HCT116 (cell line): ENCODE measurements around the gene TMED10. TPM values are rescaled to one million over a fixed set of nuclear protein-coding genes. Genes with fewer than 3 reads are reported as not detected.

Source experiments
- ATAC-seq: fragments of 200-7000 bp; cut with Tn5 transposase; 2 replicates; pipeline ENCODE4 v1.9.1; 2020; ENCODE audit warnings: mild to moderate bottlenecking, moderate library complexity
- BruUV-seq: library from RNA; stranded (reverse); fragments of 400-500 nt; replicated peaks from 2 replicates; lab custom pipeline; 2021; lab: Mats Ljungman, UMichigan
- CTCF ChIA-PET: fragments of 300-600 bp; sonication (Branson Sonifier 250); formaldehyde crosslinking; loops from one replicate; lab custom pipeline; 2021; ENCODE audit warnings: antibody characterized with exemption; lab: Charles Lee
- POLR2A ChIA-PET: fragments of 300-600, 350-600 bp; sonication (Branson Sonifier 250); formaldehyde crosslinking; loops from one replicate; lab custom pipeline; 2021; ENCODE audit warnings: antibody characterized with exemption; lab: Charles Lee
- RAD21 ChIA-PET, 2 experiments: fragments of 300-600 bp; sonication (Branson Sonifier 250); formaldehyde crosslinking; loops; one replicate each; lab custom pipeline; 2023; ENCODE audit warnings: low total read pairs in 2 of 2; ENCODE audit not compliant: uncharacterized antibody in 2 of 2, unreplicated experiment in 2 of 2, low non-redundant PET in 1 of 2; lab: Charles Lee
- DNase-seq: peaks from one replicate; pipeline ENCODE4 v3.0.0-alpha.2; 2010; ENCODE audit warnings: low read depth, low spot score
- H2AFZ ChIP-seq: fragments of 200-600 bp; shearing (Covaris generic), sonication (generic); 2 replicates; pipeline ENCODE4 v1.6.1; 2017; ENCODE audit warnings: low read depth, mixed run types, mixed read lengths, antibody characterized with exemption, low read length; ENCODE audit not compliant: poor library complexity, severe bottlenecking
- H3K27ac ChIP-seq: 2 replicates; pipeline ENCODE4 v1.5.1; 2012; ENCODE audit warnings: low read depth, low read length
- H3K27me3 ChIP-seq: fragments of 200-600 bp; sonication (generic); 2 replicates; pipeline ENCODE4 v1.6.1; 2016; ENCODE audit warnings: mixed run types, low read length, mixed read lengths; ENCODE audit not compliant: insufficient read depth
- H3K36me3 ChIP-seq, 2 experiments: fragments of 200-500 bp in 1 of 2; fragments of 200-600 bp in 1 of 2; sonication (Bioruptor generic) in 1 of 2; sonication (generic) in 1 of 2; 2 replicates each; pipeline versions ENCODE4 v1.5.1 to v1.6.1; 2014 to 2016; ENCODE audit warnings: low read length in 2 of 2, inconsistent platforms in 1 of 2, mixed read lengths in 1 of 2, mixed run types in 1 of 2; ENCODE audit not compliant: insufficient read depth in 2 of 2, control insufficient read depth in 1 of 2
- H3K4me1 ChIP-seq, 2 experiments: fragments of 200-600 bp in 1 of 2; sonication (generic) in 1 of 2; 2 replicates each; pipeline versions ENCODE4 v1.5.1 to v1.6.1; 2012 to 2017; ENCODE audit warnings: low read length in 2 of 2, inconsistent platforms in 1 of 2, mild to moderate bottlenecking in 1 of 2, mixed read lengths in 1 of 2, mixed run types in 1 of 2, moderate library complexity in 1 of 2; ENCODE audit not compliant: insufficient read depth in 2 of 2, control insufficient read depth in 1 of 2
- H3K4me2 ChIP-seq: fragments of 200-600 bp; sonication (generic); 2 replicates; pipeline ENCODE4 v1.6.1; 2017; ENCODE audit warnings: mixed run types, low read length, mixed read lengths
- H3K4me3 ChIP-seq, 2 experiments: fragments of 200-600 bp in 1 of 2; sonication (generic) in 1 of 2; replicated peaks in 1 of 2; 2 replicates each; pipeline ENCODE4 v1.5.1; 2011 to 2016; ENCODE audit warnings: low read length in 2 of 2, control low read depth in 1 of 2, low read depth in 1 of 2, mild to moderate bottlenecking in 1 of 2, mixed read lengths in 1 of 2, mixed run types in 1 of 2
- H3K79me2 ChIP-seq: fragments of 200-600 bp; sonication (generic); 2 replicates; pipeline ENCODE4 v1.6.1; 2017; ENCODE audit warnings: mild to moderate bottlenecking, mixed run types, low read length, moderate library complexity, mixed read lengths; ENCODE audit not compliant: insufficient read depth
- H3K9ac ChIP-seq: fragments of 200-600 bp; sonication (generic); 2 replicates; pipeline ENCODE4 v1.6.1; 2016; ENCODE audit warnings: low read length, mixed read lengths
- H3K9me2 ChIP-seq: fragments of 200-600 bp; sonication (generic), shearing (Covaris generic); 2 replicates; pipeline ENCODE4 v1.6.1; 2017; ENCODE audit warnings: mixed run types, mild to moderate bottlenecking, moderate library complexity; ENCODE audit not compliant: insufficient read depth
- H3K9me3 ChIP-seq, 2 experiments: fragments of 200-500 bp in 1 of 2; fragments of 200-600 bp in 1 of 2; sonication (Bioruptor generic) in 1 of 2; sonication (generic) in 1 of 2; 2 replicates each; pipeline ENCODE4 v1.6.1; 2014 to 2017; ENCODE audit warnings: low read length in 2 of 2, mixed read lengths in 2 of 2, inconsistent platforms in 1 of 2, low read depth in 1 of 2, mild to moderate bottlenecking in 1 of 2, mixed run types in 1 of 2, moderate library complexity in 1 of 2; ENCODE audit not compliant: control insufficient read depth in 1 of 2, insufficient read depth in 1 of 2
- H4K20me1 ChIP-seq: fragments of 200-600 bp; sonication (generic), shearing (Covaris generic); 2 replicates; pipeline ENCODE4 v1.6.1; 2017; ENCODE audit warnings: mixed run types, mild to moderate bottlenecking, moderate library complexity; ENCODE audit not compliant: insufficient read depth
- ATF3 ChIP-seq: IDR thresholded peaks from 2 replicates; pipeline ENCODE4 v1.6.1; 2012
- CBX3 ChIP-seq: IDR thresholded peaks from 2 replicates; pipeline ENCODE4 v1.6.1; 2012; ENCODE audit warnings: low read depth
- CEBPB ChIP-seq: IDR thresholded peaks from 2 replicates; pipeline ENCODE4 v1.6.1; 2012; ENCODE audit warnings: low read depth
- EGR1 ChIP-seq: IDR thresholded peaks from 2 replicates; pipeline ENCODE4 v1.6.1; 2012; ENCODE audit warnings: low read depth
- EZH2phosphoT487 ChIP-seq: fragments of 200-600 bp; IDR thresholded peaks from 2 replicates; pipeline ENCODE4 v1.6.1; 2018; ENCODE audit warnings: antibody characterized with exemption, borderline replicate concordance
- FOSL1 ChIP-seq: IDR thresholded peaks from 2 replicates; pipeline ENCODE4 v1.6.1; 2012; ENCODE audit warnings: low read depth
- JUND ChIP-seq: IDR thresholded peaks from 2 replicates; pipeline ENCODE4 v1.6.1; 2012
- POLR2A ChIP-seq: IDR thresholded peaks from 2 replicates; pipeline ENCODE4 v1.7.0; 2011; ENCODE audit warnings: borderline replicate concordance; ENCODE audit not compliant: insufficient read depth, insufficient read length; ENCODE audit errors: extremely low read depth
- POLR2AphosphoS5 ChIP-seq: IDR thresholded peaks from 2 replicates; pipeline ENCODE4 v1.6.1; 2011; ENCODE audit warnings: mild to moderate bottlenecking, low read depth, low read length, moderate library complexity
- RAD21 ChIP-seq: IDR thresholded peaks from 2 replicates; pipeline ENCODE4 v1.6.1; 2012; ENCODE audit warnings: low read depth, mild to moderate bottlenecking
- SIN3A ChIP-seq: IDR thresholded peaks from 2 replicates; pipeline ENCODE4 v1.6.1; 2012; ENCODE audit warnings: low read depth
- SP1 ChIP-seq: IDR thresholded peaks from 2 replicates; pipeline ENCODE4 v1.6.1; 2012; ENCODE audit warnings: low read depth
- SRF ChIP-seq: IDR thresholded peaks from 2 replicates; pipeline ENCODE4 v1.6.1; 2012; ENCODE audit warnings: low read depth
- TCF7L2 ChIP-seq: IDR thresholded peaks from 2 replicates; pipeline ENCODE4 v1.7.0; 2011; ENCODE audit warnings: borderline replicate concordance, inconsistent platforms; ENCODE audit not compliant: insufficient read depth, insufficient read length; ENCODE audit errors: extremely low read depth
- YY1 ChIP-seq: IDR thresholded peaks from 2 replicates; pipeline ENCODE4 v1.6.1; 2011; ENCODE audit warnings: low read length, low read depth, moderate library complexity, mild to moderate bottlenecking; ENCODE audit not compliant: insufficient replicate concordance; ENCODE audit errors: extremely low read depth
- ZFX ChIP-seq: fragments of 450-650 bp; IDR thresholded peaks from 2 replicates; pipeline ENCODE4 v1.6.1; 2017
- ZNF274 ChIP-seq: fragments of 200-500 bp; sonication (Bioruptor generic); IDR thresholded peaks from 2 replicates; pipeline ENCODE4 v1.6.1; 2014; ENCODE audit warnings: mild to moderate bottlenecking, low read depth, low read length, inconsistent platforms
- intact Hi-C: fragments of 100-400 bp; cut with micrococcal nuclease; formaldehyde crosslinking; loops from 2 replicates; pipeline ENCODE4 v1.10.0; 2022
- total RNA-seq: library from RNA; stranded (reverse); gene quantifications from one replicate; pipeline ENCODE4 v1.2.1, GENCODE V29; 2021; ENCODE audit not compliant: unreplicated experiment
- TF ChIP-seq, protein P1 (sequence below): IDR thresholded peaks from 2 replicates; pipeline ENCODE4 v1.6.1; 2011; ENCODE audit warnings: mild to moderate bottlenecking, low read length, moderate library complexity; ENCODE audit not compliant: insufficient replicate concordance; ENCODE audit errors: extremely low read depth

Gene TMED10
- total RNA-seq, 1 experiment from 2014 or later: 303 TPM

GRCh38 chr14:75184492-75184891 is 8.1 kb upstream of the TMED10 start:
- BruUV-seq: no TSS peak
- Histone ChIP-seq H4K20me1 (no peaks in the 10 kb centered on the region), H3K36me3 (no peaks in the 10 kb centered on the region), H3K4me2 (no peak overlapping the region), H3K9me2 (no peaks in the 10 kb centered on the region), H2AFZ (no peak overlapping the region), H3K9ac (no peak overlapping the region), H3K27ac (no peak overlapping the region), H3K27me3 (no peaks in the 10 kb centered on the region), H3K4me3 (no peak overlapping the region), H3K79me2 (no peaks in the 10 kb centered on the region), H3K9me3 (no peaks in the 10 kb centered on the region), H3K4me1 (no peaks in the 10 kb centered on the region; a peak in 1 of 4 replicates)
- ChIA-PET CTCF (no interaction called here), POLR2A (no interaction called here), RAD21 (no interaction called here)
- ATAC-seq (no peak), DNase-seq (no peak)
- TF ChIP-seq SRF (no peak), EZH2phosphoT487 (no peak), POLR2AphosphoS5 (no peak), SP1 (no peak), CEBPB (no peak), TCF7L2 (no peak), CBX3 (no peak), EGR1 (no peak)
- intact Hi-C loops: no loop called here

GRCh38 chr14:75184039-75184438 is 7.6 kb upstream of the TMED10 start:
- H3K9me3 ChIP-seq: no peaks in the 10 kb centered on the region
- H2AFZ ChIP-seq: no peak overlapping the region
- TF ChIP-seq SIN3A (no peak), POLR2AphosphoS5 (no peak), RAD21 (no peak), ZFX (no peak), ZNF274 (no peak), SRF (no peak), SP1 (no peak), POLR2A (no peak), EZH2phosphoT487 (no peak), YY1 (no peak), JUND (no peak), CBX3 (no peak), EGR1 (no peak), FOSL1 (no peak), ATF3 (no peak)
- TF ChIP-seq, protein P1, sequence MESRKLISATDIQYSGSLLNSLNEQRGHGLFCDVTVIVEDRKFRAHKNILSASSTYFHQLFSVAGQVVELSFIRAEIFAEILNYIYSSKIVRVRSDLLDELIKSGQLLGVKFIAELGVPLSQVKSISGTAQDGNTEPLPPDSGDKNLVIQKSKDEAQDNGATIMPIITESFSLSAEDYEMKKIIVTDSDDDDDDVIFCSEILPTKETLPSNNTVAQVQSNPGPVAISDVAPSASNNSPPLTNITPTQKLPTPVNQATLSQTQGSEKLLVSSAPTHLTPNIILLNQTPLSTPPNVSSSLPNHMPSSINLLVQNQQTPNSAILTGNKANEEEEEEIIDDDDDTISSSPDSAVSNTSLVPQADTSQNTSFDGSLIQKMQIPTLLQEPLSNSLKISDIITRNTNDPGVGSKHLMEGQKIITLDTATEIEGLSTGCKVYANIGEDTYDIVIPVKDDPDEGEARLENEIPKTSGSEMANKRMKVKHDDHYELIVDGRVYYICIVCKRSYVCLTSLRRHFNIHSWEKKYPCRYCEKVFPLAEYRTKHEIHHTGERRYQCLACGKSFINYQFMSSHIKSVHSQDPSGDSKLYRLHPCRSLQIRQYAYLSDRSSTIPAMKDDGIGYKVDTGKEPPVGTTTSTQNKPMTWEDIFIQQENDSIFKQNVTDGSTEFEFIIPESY: no peak
- TF ChIP-seq, all 23 proteins: peak for 0
- BruUV-seq: no TSS peak
- Histone ChIP-seq H3K36me3 (no peaks in the 10 kb centered on the region), H3K4me3 (no peak overlapping the region), H3K79me2 (no peaks in the 10 kb centered on the region), H3K9me2 (no peaks in the 10 kb centered on the region), H3K9ac (no peak overlapping the region), H3K27ac (no peak overlapping the region), H4K20me1 (no peaks in the 10 kb centered on the region), H3K4me2 (no peak overlapping the region), H3K27me3 (no peaks in the 10 kb centered on the region), H3K4me1 (no peaks in the 10 kb centered on the region; a peak in 1 of 4 replicates)
- ATAC-seq (no peak), DNase-seq (no peak)
- RAD21 ChIA-PET: no interaction called here
- intact Hi-C loops: no loop called here
- POLR2A ChIA-PET: no interaction called here
- CTCF ChIA-PET: no interaction called here
